Gastrocnemius medialis (tissue), 4 donors: ENCODE results near the gene ROBO2.

Source experiments
- POLR2A ChIP-seq, 2 donors: fragments of 450-650 bp; IDR thresholded peaks; one replicate each; pipeline ENCODE4 v1.6.1; 2017; ENCODE audit warnings: antibody characterized with exemption in 2 of 2, mild to moderate bottlenecking in 2 of 2, moderate library complexity in 2 of 2
- TF ChIP-seq, protein P1 (sequence below), 5 experiments: fragments of 450-650 bp in 3 of 5; fragments of 200-600 bp in 2 of 5; sonication (generic) in 2 of 5; IDR thresholded peaks in 4 of 5; conservative IDR thresholded peaks in 1 of 5; 1 replicate in 4 of 5; 2 replicates in 1 of 5; pipeline ENCODE4 v1.5.1; 2016 to 2019; ENCODE audit warnings: antibody characterized with exemption in 5 of 5, mild to moderate bottlenecking in 3 of 5, moderate library complexity in 3 of 5

DNA sequence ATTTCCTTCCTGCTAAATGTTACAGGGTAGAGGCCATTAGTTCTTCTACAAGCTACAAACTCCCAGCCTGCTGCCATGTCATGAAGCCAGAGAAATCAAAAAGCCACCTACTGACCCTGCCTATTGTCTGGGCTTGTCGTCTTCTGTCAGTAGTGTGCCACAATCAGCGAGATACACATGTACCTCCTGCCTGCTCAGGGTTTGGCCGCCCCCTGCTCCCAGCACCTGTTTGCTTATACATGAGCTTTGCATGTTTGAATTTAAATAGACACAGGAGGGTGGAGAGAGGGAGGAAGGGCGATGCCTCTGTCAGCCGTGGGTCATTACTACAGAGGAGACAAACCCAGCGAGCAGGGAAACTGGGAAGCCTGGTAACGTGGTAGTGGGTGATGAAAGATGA is 106.1 kb downstream of the ROBO2 start:
- TF ChIP-seq, protein P1, sequence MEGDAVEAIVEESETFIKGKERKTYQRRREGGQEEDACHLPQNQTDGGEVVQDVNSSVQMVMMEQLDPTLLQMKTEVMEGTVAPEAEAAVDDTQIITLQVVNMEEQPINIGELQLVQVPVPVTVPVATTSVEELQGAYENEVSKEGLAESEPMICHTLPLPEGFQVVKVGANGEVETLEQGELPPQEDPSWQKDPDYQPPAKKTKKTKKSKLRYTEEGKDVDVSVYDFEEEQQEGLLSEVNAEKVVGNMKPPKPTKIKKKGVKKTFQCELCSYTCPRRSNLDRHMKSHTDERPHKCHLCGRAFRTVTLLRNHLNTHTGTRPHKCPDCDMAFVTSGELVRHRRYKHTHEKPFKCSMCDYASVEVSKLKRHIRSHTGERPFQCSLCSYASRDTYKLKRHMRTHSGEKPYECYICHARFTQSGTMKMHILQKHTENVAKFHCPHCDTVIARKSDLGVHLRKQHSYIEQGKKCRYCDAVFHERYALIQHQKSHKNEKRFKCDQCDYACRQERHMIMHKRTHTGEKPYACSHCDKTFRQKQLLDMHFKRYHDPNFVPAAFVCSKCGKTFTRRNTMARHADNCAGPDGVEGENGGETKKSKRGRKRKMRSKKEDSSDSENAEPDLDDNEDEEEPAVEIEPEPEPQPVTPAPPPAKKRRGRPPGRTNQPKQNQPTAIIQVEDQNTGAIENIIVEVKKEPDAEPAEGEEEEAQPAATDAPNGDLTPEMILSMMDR (IDR thresholded peaks at IDR 0.05 in 4 of 5, conservative IDR thresholded peaks at IDR 0.05 in 1 of 5), result no peak
- TF ChIP-seq POLR2A (IDR thresholded peaks at IDR 0.05), result no peak
